Activated CD8-positive, alpha-beta memory T cell treated with anti-CD3 and anti-CD28 coated beads, Interleukin-2, amount 10 ng/mL, durations not matched to agents 7 days and 5 days (primary cell): ENCODE data around the gene MAP2K5. TPM values are rescaled to one million over a fixed set of nuclear protein-coding genes. Genes with fewer than 3 reads are reported as not detected.

Experiments
- ATAC-seq: fragments of 150-1000 bp; cut with Tn5 transposase; one replicate; pipeline ENCODE4 v1.10.0; 2021; ENCODE audit warnings: moderate library complexity
- CTCF ChIA-PET: fragments of 350-600 bp; sonication (Branson Sonifier 250); formaldehyde crosslinking; loops from one replicate; lab custom pipeline; 2021; ENCODE audit warnings: antibody characterized with exemption; lab: Charles Lee
- DNase-seq: peaks from one replicate; pipeline ENCODE4 v3.0.0-alpha.2; 2020
- H3K27ac Mint-ChIP-seq: one replicate; pipeline ENCODE4 v1.8.0; 2021; ENCODE audit warnings: mild to moderate bottlenecking, mixed read lengths
- H3K27me3 Mint-ChIP-seq: one replicate; pipeline ENCODE4 v1.8.0; 2021; ENCODE audit warnings: mixed read lengths
- H3K36me3 Mint-ChIP-seq: one replicate; pipeline ENCODE4 v1.8.0; 2021; ENCODE audit warnings: mild to moderate bottlenecking, mixed read lengths
- H3K4me1 Mint-ChIP-seq: one replicate; pipeline ENCODE4 v1.8.0; 2021; ENCODE audit warnings: mixed read lengths
- H3K4me3 Mint-ChIP-seq: one replicate; pipeline ENCODE4 v1.8.0; 2021; ENCODE audit warnings: mild to moderate bottlenecking, moderate library complexity, mixed read lengths
- H3K9me3 Mint-ChIP-seq: one replicate; pipeline ENCODE4 v1.8.0; 2022; ENCODE audit warnings: low read depth, mixed read lengths
- total RNA-seq, 2 experiments: library from RNA; stranded (reverse); gene quantifications; one replicate each; pipeline ENCODE4 v1.2.3, GENCODE V29; 2021

Gene MAP2K5
- 10 to 100 TPM; 15.7 to 23.5 TPM for total RNA-seq

DNA sequence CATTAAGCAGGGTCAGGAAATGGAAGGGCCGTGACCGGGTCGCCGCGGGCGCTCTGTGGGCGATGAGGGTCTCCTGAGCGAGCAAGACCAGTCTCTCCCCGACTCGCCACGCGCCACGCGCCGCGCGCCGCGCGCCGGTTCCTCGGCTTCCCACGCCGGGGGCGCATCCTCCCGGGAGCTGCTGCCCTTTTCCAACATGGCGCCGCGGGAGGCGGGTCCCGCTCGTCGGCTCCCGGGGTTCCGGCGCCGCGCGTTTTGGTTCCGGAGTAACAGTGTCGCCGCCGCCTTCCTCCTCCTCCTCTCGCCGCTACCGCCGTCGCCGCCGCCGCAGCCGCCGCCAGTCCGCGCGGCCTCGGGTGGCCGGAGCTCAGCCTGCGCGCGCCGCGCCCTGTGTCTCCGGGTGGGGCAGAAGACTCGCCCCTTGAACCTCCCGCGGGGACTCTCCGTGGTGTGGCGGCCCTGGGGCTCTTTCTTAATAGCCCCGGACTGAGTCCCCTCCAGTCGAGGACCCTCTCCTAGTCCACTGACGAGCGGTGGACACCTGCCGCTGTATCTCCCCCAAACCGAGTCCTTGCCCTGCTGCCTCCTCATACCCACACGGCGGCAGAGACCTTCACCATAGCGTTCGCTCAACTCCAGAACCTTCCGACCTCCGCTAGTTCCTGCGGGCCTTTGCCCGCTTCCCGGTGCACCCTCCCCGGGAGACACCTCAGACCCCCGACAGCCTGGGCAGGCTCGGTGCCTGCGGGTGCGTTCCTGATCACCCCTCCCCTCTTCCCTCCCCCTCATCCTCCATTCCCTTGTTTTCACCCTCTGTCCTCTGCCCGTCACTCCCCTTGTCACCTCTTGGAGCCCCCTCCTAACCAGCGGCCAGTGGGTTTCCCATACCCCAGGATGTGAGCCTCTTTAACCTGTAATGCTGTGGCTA lies at the start of gene MAP2K5:
MAP2K5 (plus strand) TSS at position 284 of the 928 bp plus-strand sequence; CDS start at position 917, 633 bp downstream.
- CTCF ChIA-PET = no interaction called here
- H3K27me3 Mint-ChIP-seq = peaks cover 10% of the 10 kb centered on the region
- H3K4me1 Mint-ChIP-seq = peaks cover 46% of the 10 kb centered on the region
- ATAC-seq (peak; percentile 78), DNase-seq (peak; percentile 85)
- H3K27ac Mint-ChIP-seq = peak within 1 kb of the TSS; percentile 88
- H3K9me3 Mint-ChIP-seq = no peaks in the 10 kb centered on the region
- H3K36me3 Mint-ChIP-seq = peaks cover 6% of the 10 kb centered on the region
- peak within 1 kb of the TSS; percentile 97 for H3K4me3 Mint-ChIP-seq

DNA sequence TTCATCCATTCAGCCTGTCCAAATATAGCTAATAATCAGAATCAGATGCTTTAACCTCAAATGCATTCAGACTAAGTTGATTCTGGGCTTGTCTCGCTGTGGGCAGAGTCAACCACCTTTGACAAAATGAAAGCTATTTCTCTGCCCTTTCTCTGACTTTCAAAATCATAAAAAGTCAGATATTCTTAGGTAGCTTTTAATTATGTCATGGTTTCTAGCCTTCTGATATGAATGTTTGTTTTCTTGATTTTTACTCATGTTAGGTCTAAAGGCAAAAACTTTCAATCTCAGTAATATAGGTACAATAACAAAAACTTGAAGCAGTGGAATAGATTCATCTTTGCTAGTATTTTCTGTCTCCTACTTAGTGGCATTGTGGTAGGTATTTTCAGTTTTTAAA lies 46.9 kb upstream of the MAP2K5 start:
- peaks cover 10% of the 10 kb centered on the region for H3K4me1 Mint-ChIP-seq
- CTCF ChIA-PET = interaction anchor here (0.6 to 1.3 kb wide), 3 partner anchors 28 to 340 kb away, joined by 3 to 5 read pairs (median 3); no protein-coding TSS in a partner anchor
- DNase-seq (no peak), ATAC-seq (no peak)
- no peaks in the 10 kb centered on the region for H3K36me3 Mint-ChIP-seq
- no peak overlapping the region for H3K4me3 Mint-ChIP-seq
- H3K27ac Mint-ChIP-seq = no peak overlapping the region
- H3K27me3 Mint-ChIP-seq = no peaks in the 10 kb centered on the region
- H3K9me3 Mint-ChIP-seq = no peaks in the 10 kb centered on the region

DNA sequence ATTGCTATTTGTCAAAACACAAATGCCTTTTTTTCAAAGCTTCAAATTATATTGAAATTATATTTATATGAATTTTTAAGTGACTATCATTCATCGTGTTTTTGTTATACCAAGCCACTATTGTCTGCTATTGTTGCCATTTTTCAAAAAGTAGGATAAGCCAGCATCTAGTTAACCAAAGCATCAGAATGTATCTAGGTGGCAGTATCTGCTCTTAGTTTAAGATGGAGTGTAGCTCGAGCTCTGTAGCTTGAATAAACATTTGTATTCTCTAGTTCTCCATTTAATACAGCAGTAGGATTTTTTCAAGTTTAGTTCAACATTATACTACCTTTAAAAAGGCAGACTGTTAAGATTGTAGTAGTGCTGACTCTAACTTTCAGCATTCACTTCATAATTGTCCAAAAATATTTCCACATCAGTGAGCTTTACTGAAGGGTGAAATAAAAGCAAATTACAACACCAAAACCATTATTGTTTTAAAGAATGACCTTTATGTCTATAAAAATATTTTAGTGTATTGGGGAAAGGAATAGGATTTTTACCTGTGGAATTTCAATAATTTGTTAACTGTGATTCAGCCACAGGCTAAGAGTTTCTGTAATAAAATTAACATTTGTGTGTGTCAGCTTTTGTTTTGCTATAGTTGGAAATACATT lies 41.2 kb upstream of the MAP2K5 start:
- no peaks in the 10 kb centered on the region for H3K36me3 Mint-ChIP-seq
- no peak for DNase-seq
- CTCF ChIA-PET = interaction anchor here (1.0 to 2.5 kb wide), 6 partner anchors 18 to 336 kb away, joined by 3 to 16 read pairs (median 3); no protein-coding TSS in a partner anchor
- H3K4me1 Mint-ChIP-seq = peaks cover 7% of the 10 kb centered on the region
- ATAC-seq = no peak
- no peak overlapping the region for H3K4me3 Mint-ChIP-seq
- H3K27me3 Mint-ChIP-seq = no peaks in the 10 kb centered on the region
- H3K9me3 Mint-ChIP-seq = no peaks in the 10 kb centered on the region
- no peak overlapping the region for H3K27ac Mint-ChIP-seq

DNA sequence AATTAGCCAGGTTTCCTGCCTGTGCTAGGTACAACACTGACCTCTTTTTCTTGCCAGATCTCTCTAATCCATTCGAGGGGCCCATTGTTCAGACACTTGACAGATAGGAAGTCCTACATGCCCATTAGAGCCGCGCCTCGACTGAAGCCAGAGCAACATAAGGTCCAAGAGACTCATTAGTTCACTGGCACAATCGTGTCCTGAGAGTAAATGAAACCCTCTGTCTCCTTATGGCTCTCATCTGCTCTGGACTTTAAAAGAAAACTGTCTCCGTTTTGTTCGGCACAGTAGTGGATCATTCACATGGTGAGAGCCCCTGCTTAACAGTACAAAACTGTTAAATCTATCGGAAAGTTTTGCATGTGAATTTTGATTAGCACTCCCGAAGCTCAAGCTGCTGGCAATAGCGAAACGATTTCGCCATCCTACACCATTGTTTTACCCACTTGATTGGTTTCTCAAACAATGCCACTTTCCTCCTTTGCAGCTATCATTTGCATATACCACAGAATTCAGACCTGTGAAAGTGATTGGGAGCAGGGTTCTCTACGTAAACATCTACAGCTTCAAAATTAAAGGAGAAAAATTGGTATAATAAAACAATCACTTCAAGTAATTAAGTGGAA lies 40.6 kb upstream of the MAP2K5 start:
- Mint-ChIP-seq H3K4me1 (peaks cover 7% of the 10 kb centered on the region), H3K9me3 (no peaks in the 10 kb centered on the region), H3K36me3 (no peaks in the 10 kb centered on the region), H3K27ac (no peak overlapping the region), H3K27me3 (no peaks in the 10 kb centered on the region), H3K4me3 (no peak overlapping the region)
- ATAC-seq = no peak
- CTCF ChIA-PET = interaction anchor here (1.0 to 2.5 kb wide), 5 partner anchors 18 to 335 kb away, joined by 3 to 16 read pairs (median 3); no protein-coding TSS in a partner anchor
- DNase-seq = no peak

DNA sequence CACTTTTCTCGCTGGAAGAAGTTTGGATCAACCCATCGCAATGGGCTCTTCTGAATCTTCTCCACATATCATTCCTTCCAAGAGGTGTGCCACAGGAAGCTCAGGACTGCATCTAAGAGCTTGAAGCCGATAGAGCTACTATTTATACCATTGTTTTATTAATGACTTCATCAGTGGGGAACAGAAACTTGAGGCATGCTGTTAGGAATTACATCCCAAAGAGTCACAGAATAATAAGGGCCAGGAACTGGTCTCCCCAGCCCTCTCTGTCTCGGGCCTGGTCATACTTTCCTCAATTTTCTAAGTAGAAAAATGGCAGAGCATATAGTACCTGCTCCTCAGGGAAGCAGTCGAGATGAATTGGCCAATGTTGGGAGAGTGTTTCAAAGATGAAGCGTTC lies 38.4 kb upstream of the MAP2K5 start:
- Mint-ChIP-seq H3K4me3 (no peak overlapping the region), H3K27ac (no peak overlapping the region)
- CTCF ChIA-PET = interaction anchor here (0.8 kb wide), 1 partner anchor 22 kb away, joined by 3 read pairs; no protein-coding TSS in a partner anchor

DNA sequence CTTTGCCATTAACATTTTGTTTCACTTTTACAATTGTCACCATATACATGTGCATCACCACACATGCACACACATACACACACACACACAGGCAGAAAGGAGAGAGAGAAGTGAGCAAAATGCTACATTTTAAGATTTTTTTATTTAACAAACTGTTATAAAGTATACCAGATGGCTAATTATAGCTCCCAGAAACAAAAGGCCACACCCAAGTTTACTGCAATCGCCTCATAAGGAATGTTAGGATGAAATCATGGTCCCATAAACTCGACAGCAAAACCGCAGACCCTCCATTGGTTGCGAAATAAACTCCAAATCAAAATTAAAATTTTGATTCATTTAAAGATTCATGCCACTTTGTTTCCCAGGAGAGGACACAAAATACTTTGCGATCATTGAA lies 37.7 kb upstream of the MAP2K5 start:
- no peak for ATAC-seq
- Mint-ChIP-seq H3K4me3 (no peak overlapping the region), H3K4me1 (peaks cover 7% of the 10 kb centered on the region)

More for the DNA sequence above, 38.4 kb upstream of the MAP2K5 start:
- H3K9me3 Mint-ChIP-seq = no peaks in the 10 kb centered on the region
- H3K36me3 Mint-ChIP-seq = no peaks in the 10 kb centered on the region
- DNase-seq (no peak), ATAC-seq (no peak)
- no peaks in the 10 kb centered on the region for H3K27me3 Mint-ChIP-seq
- peaks cover 7% of the 10 kb centered on the region for H3K4me1 Mint-ChIP-seq

DNA sequence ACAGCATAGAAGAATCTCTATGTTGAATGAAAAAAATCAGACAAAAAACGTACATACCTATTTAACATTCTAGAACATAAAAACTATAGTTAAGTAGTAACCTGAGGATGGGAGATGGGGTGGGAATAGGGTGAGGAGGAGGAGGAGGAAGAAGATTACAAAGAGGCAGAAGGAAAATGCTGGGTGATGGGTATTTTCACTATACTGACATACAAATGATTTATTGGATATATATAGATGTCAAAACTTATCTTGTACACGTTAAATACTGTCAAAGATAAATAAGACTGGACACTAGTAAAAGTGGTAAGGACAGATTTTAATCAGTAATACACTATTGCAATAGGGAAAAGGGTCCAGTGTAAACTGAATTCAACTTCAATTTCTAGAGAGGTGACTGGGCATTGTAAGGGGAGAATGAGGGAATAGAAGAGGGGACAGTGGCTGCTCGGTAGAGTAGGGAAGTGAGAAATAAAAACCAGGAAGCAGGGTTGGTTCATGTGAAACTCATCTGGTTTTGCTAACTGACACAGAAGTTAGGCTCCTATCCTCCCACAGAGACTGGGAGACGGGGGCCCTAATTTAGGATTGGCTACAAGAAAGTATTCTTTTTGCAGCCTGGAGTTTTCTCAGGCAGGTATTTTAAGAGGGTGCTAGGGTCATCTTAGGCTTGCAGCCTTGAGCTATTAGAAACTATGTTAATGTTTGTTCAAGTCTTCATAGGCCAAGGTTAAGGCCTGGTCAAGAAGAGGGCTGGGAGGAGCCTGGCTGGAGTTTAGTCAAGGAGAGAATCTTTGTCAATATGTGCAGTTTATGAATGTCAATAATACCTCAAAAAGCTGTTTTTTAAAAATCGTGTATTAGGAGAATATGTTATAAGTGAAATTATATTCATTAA lies 36.6 kb upstream of the MAP2K5 start:
- Mint-ChIP-seq H3K27me3 (no peaks in the 10 kb centered on the region), H3K27ac (no peak overlapping the region), H3K4me1 (peaks cover 7% of the 10 kb centered on the region), H3K36me3 (no peaks in the 10 kb centered on the region), H3K4me3 (no peak overlapping the region), H3K9me3 (no peaks in the 10 kb centered on the region)
- CTCF ChIA-PET = interaction anchor here (0.6 kb wide), 1 partner anchor 310 kb away, joined by 4 read pairs; no protein-coding TSS in a partner anchor
- no peak for ATAC-seq
- no peak for DNase-seq

More for the DNA sequence above, 37.7 kb upstream of the MAP2K5 start:
- H3K9me3 Mint-ChIP-seq = no peaks in the 10 kb centered on the region
- H3K36me3 Mint-ChIP-seq = no peaks in the 10 kb centered on the region
- CTCF ChIA-PET = no interaction called here
- H3K27ac Mint-ChIP-seq = no peak overlapping the region
- H3K27me3 Mint-ChIP-seq = no peaks in the 10 kb centered on the region
- DNase-seq = no peak

DNA sequence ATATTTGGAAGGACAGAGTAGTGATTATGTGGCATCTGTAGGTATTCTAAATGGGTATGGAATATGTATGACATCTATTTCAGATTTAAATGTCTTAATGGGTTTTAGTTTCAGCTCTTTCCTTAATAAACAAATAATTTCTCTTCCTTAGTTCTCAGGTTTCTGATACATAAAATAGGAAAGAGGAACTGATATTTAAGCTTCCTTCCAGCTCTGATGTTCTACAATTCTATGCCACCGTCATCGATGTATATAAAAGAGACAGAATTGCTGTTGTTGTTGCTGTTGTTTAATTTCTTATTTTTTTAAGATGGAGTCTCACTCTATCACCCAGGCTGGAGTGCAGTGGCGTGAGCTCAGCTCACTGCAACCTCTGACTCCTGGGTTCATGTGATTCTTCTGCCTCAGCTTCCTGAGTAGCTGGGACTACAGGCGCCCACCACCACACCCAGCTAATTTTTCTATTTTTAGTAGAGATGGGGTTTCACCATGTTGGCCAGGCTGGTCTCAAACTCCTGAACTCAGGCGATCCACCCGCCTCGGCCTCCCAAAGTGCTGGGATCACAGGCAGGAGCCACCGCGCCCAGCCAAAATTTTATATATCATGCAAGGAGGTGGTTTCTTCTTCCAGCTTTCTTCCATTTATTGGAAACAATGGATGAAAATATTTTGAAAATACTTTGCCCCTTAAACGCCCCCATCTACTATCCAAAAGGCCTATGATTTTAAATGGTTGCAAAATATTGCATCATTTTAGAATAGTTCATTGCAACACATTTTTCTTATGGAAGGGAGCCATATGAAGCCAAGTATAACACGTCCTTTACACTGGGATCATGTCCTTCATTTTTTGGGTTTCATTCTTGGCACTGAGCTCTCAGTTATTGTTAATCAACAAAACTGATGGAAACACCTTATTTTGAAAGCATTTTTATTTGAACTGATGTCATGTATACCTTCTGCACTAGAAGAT lies 35.4 kb upstream of the MAP2K5 start:
- Mint-ChIP-seq H3K27me3 (no peaks in the 10 kb centered on the region), H3K9me3 (no peaks in the 10 kb centered on the region), H3K27ac (no peak overlapping the region), H3K36me3 (peaks cover 3% of the 10 kb centered on the region), H3K4me1 (peaks cover 12% of the 10 kb centered on the region), H3K4me3 (no peak overlapping the region)
- CTCF ChIA-PET = interaction anchor here (0.6 kb wide), 1 partner anchor 309 kb away, joined by 4 read pairs; no protein-coding TSS in a partner anchor
- ATAC-seq (no peak), DNase-seq (no peak)

DNA sequence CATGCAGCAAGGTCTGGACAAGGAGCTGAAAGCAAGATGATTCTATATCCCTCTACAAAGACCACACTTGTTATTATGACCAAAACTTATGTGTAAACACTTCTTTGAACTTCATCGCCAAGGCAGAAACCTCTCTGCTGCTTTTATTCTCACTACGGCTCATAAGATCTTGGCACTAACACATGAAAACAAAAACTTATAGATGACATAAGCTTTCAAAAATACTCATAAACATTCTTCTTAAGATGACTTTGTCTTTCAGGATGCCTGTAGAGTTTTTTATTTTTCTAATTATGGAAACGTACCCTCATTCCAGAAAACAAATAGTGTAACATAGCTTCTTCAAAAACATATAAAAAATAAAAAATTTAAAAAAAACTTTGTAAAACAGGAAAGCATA lies 34.1 kb upstream of the MAP2K5 start:
- CTCF ChIA-PET = no interaction called here
- no peak for DNase-seq
- H3K27me3 Mint-ChIP-seq = no peaks in the 10 kb centered on the region
- peaks cover 14% of the 10 kb centered on the region for H3K4me1 Mint-ChIP-seq
- no peak overlapping the region for H3K27ac Mint-ChIP-seq
- ATAC-seq = no peak
- H3K9me3 Mint-ChIP-seq = no peaks in the 10 kb centered on the region
- no peak overlapping the region for H3K4me3 Mint-ChIP-seq
- peaks cover 7% of the 10 kb centered on the region for H3K36me3 Mint-ChIP-seq

DNA sequence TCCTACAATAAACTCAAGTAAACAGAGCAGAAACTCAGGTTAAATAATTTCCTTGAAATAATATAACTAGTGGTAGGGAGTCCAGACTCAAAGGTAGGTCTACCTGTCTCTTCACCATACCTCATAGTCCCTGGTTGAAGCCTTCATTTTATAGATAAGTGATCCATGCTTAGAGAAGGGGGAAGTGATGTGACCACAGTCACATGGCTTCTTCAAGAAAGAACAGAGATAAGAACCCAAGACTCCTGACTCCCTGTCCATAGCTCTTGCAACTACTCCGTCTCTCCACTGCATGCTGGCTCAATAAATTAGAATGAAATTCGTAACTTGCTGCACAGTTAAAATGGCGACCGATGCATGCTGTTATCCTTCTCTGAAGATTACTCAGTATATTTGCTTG lies 32.6 kb upstream of the MAP2K5 start:
- CTCF ChIA-PET = no interaction called here
- Mint-ChIP-seq H3K9me3 (no peaks in the 10 kb centered on the region), H3K36me3 (peaks cover 7% of the 10 kb centered on the region), H3K4me1 (peaks cover 14% of the 10 kb centered on the region), H3K4me3 (no peak overlapping the region), H3K27ac (no peak overlapping the region), H3K27me3 (no peaks in the 10 kb centered on the region)
- ATAC-seq (no peak), DNase-seq (no peak)

DNA sequence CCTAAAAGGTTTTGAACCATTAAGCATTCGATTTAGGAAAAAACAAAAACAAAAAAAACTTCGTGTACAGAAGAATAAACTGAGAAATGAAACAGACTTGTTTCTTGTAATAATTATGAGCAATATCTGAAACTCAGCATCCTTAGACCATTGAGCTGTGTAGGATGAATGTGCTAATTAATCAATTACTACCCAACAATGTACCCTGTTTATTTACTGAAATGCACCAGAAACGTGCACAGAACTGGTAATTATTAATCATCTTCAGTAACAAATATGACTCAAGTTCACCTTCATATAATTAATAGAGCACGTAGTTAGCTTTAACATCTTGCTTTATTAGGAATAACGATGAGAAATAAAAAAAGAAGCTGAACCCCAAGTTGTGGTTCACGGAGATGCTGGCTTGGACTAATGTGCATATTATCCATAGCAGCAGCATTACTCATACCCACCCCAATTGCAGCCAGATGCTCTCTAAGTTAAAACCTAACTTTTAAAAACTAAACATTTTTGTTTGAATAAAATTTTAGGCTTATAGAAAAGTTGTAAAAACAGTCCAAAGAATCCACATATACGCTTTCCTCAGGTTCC lies 31.8 kb upstream of the MAP2K5 start:
- no peaks in the 10 kb centered on the region for H3K9me3 Mint-ChIP-seq
- H3K27me3 Mint-ChIP-seq = no peaks in the 10 kb centered on the region
- no peak for ATAC-seq
- no peak for DNase-seq
- H3K4me1 Mint-ChIP-seq = peaks cover 13% of the 10 kb centered on the region
- peaks cover 7% of the 10 kb centered on the region for H3K36me3 Mint-ChIP-seq
- H3K4me3 Mint-ChIP-seq = no peak overlapping the region
- CTCF ChIA-PET = no interaction called here
- H3K27ac Mint-ChIP-seq = no peak overlapping the region
